Osteocyte (in vitro differentiated cells): Measurements from ENCODE around the gene CASKIN2. TPM values are rescaled to one million over a fixed set of nuclear protein-coding genes. Genes with fewer than 3 reads are reported as not detected.

Experiments used
- DNase-seq: peaks from one replicate; pipeline ENCODE4 v3.0.0; 2021; ENCODE audit warnings: mixed read lengths; ENCODE audit not compliant: unreplicated experiment; ENCODE audit errors: extremely low spot score
- H3K27ac Mint-ChIP-seq: one replicate; pipeline ENCODE4 v1.8.0; 2021; ENCODE audit warnings: mild to moderate bottlenecking, mixed read lengths; ENCODE audit not compliant: unreplicated experiment
- H3K27me3 Mint-ChIP-seq: one replicate; pipeline ENCODE4 v1.8.0; 2021; ENCODE audit warnings: mixed read lengths; ENCODE audit not compliant: unreplicated experiment
- H3K36me3 Mint-ChIP-seq: one replicate; pipeline ENCODE4 v1.8.0; 2021; ENCODE audit warnings: mixed read lengths; ENCODE audit not compliant: unreplicated experiment
- H3K4me1 Mint-ChIP-seq: one replicate; pipeline ENCODE4 v1.8.0; 2021; ENCODE audit warnings: mixed read lengths; ENCODE audit not compliant: unreplicated experiment
- H3K4me3 Mint-ChIP-seq: one replicate; pipeline ENCODE4 v1.8.0; 2021; ENCODE audit warnings: mild to moderate bottlenecking, moderate library complexity, mixed read lengths; ENCODE audit not compliant: unreplicated experiment
- H3K9me3 Mint-ChIP-seq: one replicate; pipeline ENCODE4 v1.8.0; 2021; ENCODE audit warnings: mixed read lengths; ENCODE audit not compliant: unreplicated experiment
- CTCF ChIP-seq: fragments of 200-600 bp; sonication (generic); IDR thresholded peaks from 2 replicates; pipeline ENCODE4 v1.5.0; 2021; ENCODE audit warnings: antibody characterized with exemption, mild to moderate bottlenecking, moderate library complexity
- microRNA-seq: library from miRNA; unstranded; fragments of <30 nt; microRNA quantifications from one replicate; pipeline ENCODE4 v1.1.0, GENCODE V29; 2020; ENCODE audit not compliant: unreplicated experiment
- total RNA-seq: library from RNA; stranded (reverse); gene quantifications from 2 replicates; pipeline ENCODE4 v1.2.1, GENCODE V29; 2021

The CASKIN2 gene
- total RNA-seq, 1 donor from 2014 or later = 28.1 TPM

GRCh38 chr17:75450270-75450669, 65.1 kb downstream of the CASKIN2 start:
- DNase-seq = no peak
- Mint-ChIP-seq H3K4me1 (peaks cover 4% of the 10 kb centered on the region), H3K36me3 (no peaks in the 10 kb centered on the region), H3K4me3 (no peak overlapping the region), H3K27me3 (no peaks in the 10 kb centered on the region), H3K9me3 (no peaks in the 10 kb centered on the region), H3K27ac (no peak overlapping the region)
- TF ChIP-seq CTCF = no peak

Small RNAs within 50 kb of the gene (microRNA-seq; reads per million reads assigned to microRNA genes)
- gene MIR6785 = not detected

Other genes starting within 250 kb of the CASKIN2 start
- 25.4 and 27.9 TPM in 2 replicates for gene MIF4GD, start 244.3 kb downstream of the CASKIN2 start, total RNA-seq
- gene SLC25A19, start 226.1 kb downstream of the CASKIN2 start, total RNA-seq = 8.6 and 12.3 TPM in 2 replicates
- gene GRB2, start 109.9 kb downstream of the CASKIN2 start, total RNA-seq = 59.1 and 61.8 TPM in 2 replicates
- 71.2 and 78.4 TPM in 2 replicates for gene TMEM94, start 58.9 kb downstream of the CASKIN2 start, total RNA-seq
- 12.6 and 23.3 TPM in 2 replicates for gene TSEN54, start 991 bp upstream of the CASKIN2 start, total RNA-seq
- 2.4 and 3.3 TPM in 2 replicates for gene LLGL2, start 10.2 kb upstream of the CASKIN2 start, total RNA-seq
- gene MYO15B, start 72.3 kb upstream of the CASKIN2 start, total RNA-seq = 40.8 and 42.5 TPM in 2 replicates
- 0.24 and 0.42 TPM in 2 replicates for gene SMIM5, start 117.9 kb upstream of the CASKIN2 start, total RNA-seq
- 39.2 and 44.7 TPM in 2 replicates for gene RECQL5, start 151.6 kb upstream of the CASKIN2 start, total RNA-seq
- 88.1 and 103 TPM in 2 replicates for gene SAP30BP, start 151.8 kb upstream of the CASKIN2 start, total RNA-seq
- gene ITGB4, start 205.9 kb upstream of the CASKIN2 start, total RNA-seq = 460 and 524 TPM in 2 replicates
- 30.3 and 31.2 TPM in 2 replicates for gene GALK1, start 249.7 kb upstream of the CASKIN2 start, total RNA-seq